22Rv1 (cell line): ENCODE data around the gene PPP1CB.

Experiments used
- H3K27ac ChIP-seq: fragments of 450-650 bp; 2 replicates; pipeline ENCODE4 v1.5.1; 2017
- CTCF ChIP-seq: fragments of 450-650 bp; IDR thresholded peaks from 2 replicates; pipeline ENCODE4 v1.5.1; 2017; ENCODE audit warnings: mild to moderate bottlenecking
- ZFX ChIP-seq: fragments of 450-650 bp; IDR thresholded peaks from 2 replicates; pipeline ENCODE4 v1.6.1; 2017; ENCODE audit warnings: antibody characterized with exemption, borderline replicate concordance

Gene PPP1CB

GRCh38 chr2:28710545-28710944, 41.1 kb upstream of the PPP1CB start:
- no peak for TF ChIP-seq ZFX
- no peak for TF ChIP-seq CTCF
- H3K27ac ChIP-seq: no peak overlapping the region

GRCh38 chr2:28713577-28714298, 37.9 kb upstream of the PPP1CB start:
- no peak overlapping the region for H3K27ac ChIP-seq
- TF ChIP-seq ZFX: no peak

GRCh38 chr2:28716265-28716865, 35.3 kb upstream of the PPP1CB start:
- H3K27ac ChIP-seq: peak overlapping the region; percentile 86
- TF ChIP-seq ZFX (no peak), CTCF (no peak)

GRCh38 chr2:28717339-28717758, 34.3 kb upstream of the PPP1CB start:
- peak overlapping the region; percentile 86 for H3K27ac ChIP-seq
- TF ChIP-seq ZFX (no peak), CTCF (no peak)

- no peak overlapping the region for H3K27ac ChIP-seq
- TF ChIP-seq ZFX: no peak
- no peak for TF ChIP-seq CTCF
These were observed 31.3 kb upstream of the PPP1CB start for GRCh38 chr2:28720345-28720744.

- no peak overlapping the region for H3K27ac ChIP-seq
- TF ChIP-seq CTCF (no peak), ZFX (no peak)
These were observed 29.9 kb upstream of the PPP1CB start for GRCh38 chr2:28721601-28722191.

- TF ChIP-seq ZFX: no peak
- TF ChIP-seq CTCF: no peak
- H3K27ac ChIP-seq: no peak overlapping the region
These were observed 26.5 kb upstream of the PPP1CB start for GRCh38 chr2:28725021-28725711.
